ENCODE results near the gene SEMA3A. TPM values are rescaled to one million over a fixed set of nuclear protein-coding genes. Genes with fewer than 3 reads are reported as not detected.
A peak's percentile ranks its signal among the peaks of the same experiment; 100 is the strongest.

SEMA3A gene
- total and polyA plus RNA-seq, 2 experiments from 2014 or later, result 19.8 to 46.4 TPM

GRCh38 chr7:84202855-84203254 lies 8.3 kb upstream of the SEMA3A start:
- H3K27ac ChIP-seq (ENCODE audit: low read depth), result peak overlapping the region; percentile 17
- no peaks in the 10 kb centered on the region for H3K9me2 ChIP-seq (ENCODE audit: insufficient read depth)
- DNase-seq (ENCODE audit: low spot score) (no peak), ATAC-seq (no peak)
- Mint-ChIP-seq H3K27me3 (ENCODE audit: insufficient read depth, low read depth, poor library complexity) (no peaks in the 10 kb centered on the region), H3K9me3 (no peaks in the 10 kb centered on the region), H3K27ac (peak overlapping the region; percentile 92), H3K4me1 (peaks cover 71% of the 10 kb centered on the region), H3K36me3 (ENCODE audit: low read depth) (no peaks in the 10 kb centered on the region), H3K4me3 (no peak overlapping the region)
- no peaks in the 10 kb centered on the region for H3K79me2 ChIP-seq (replicated peaks; ENCODE audit: insufficient read depth)
- H3F3A ChIP-seq (replicated peaks; ENCODE audit: low read depth), result no peaks in the 10 kb centered on the region; the same call in 1 of the 2 replicates
- no peaks in the 10 kb centered on the region for H3K36me3 ChIP-seq (ENCODE audit: insufficient read depth)
- no peak overlapping the region for H3K4me2 ChIP-seq
- H3K27me3 ChIP-seq (ENCODE audit: insufficient read depth), result no peaks in the 10 kb centered on the region
- H2AFZ ChIP-seq, result no peak overlapping the region
- H3K4me3 ChIP-seq, result no peak overlapping the region
- peaks cover 75% of the 10 kb centered on the region for H3K4me1 ChIP-seq (ENCODE audit: insufficient read depth)
- H4K20me1 ChIP-seq (replicated peaks; ENCODE audit: insufficient read depth), result no peaks in the 10 kb centered on the region
- TF ChIP-seq REST (IDR thresholded peaks at IDR 0.05; ENCODE audit: unreplicated experiment) (no peak), EZH2phosphoT487 (IDR thresholded peaks at IDR 0.05; ENCODE audit: unreplicated experiment) (no peak), EZH2 (IDR thresholded peaks at IDR 0.05; ENCODE audit: low read depth, unreplicated experiment) (no peak), ETS1 (IDR thresholded peaks at IDR 0.05) (no peak), STAT1 (IDR thresholded peaks at IDR 0.05; ENCODE audit: unreplicated experiment) (no peak), JUNB (IDR thresholded peaks at IDR 0.05; ENCODE audit: unreplicated experiment) (no peak), CREB1 (CRISPR knock-in tag; IDR thresholded peaks at IDR 0.05; ENCODE audit: low read depth) (no peak), NANOG (IDR thresholded peaks at IDR 0.05; ENCODE audit: borderline replicate concordance) (no peak), ZNF462 (CRISPR knock-in tag; IDR thresholded peaks at IDR 0.05) (no peak), POLR2AphosphoS5 (IDR thresholded peaks at IDR 0.05; ENCODE audit: low read depth) (no peak), ZNF114 (CRISPR knock-in tag; IDR thresholded peaks at IDR 0.05) (no peak), CTCF (conservative IDR thresholded peaks at IDR 0.05; ENCODE audit: low read depth in 2 of 2) (no peak), ZNF331 (CRISPR knock-in tag; IDR thresholded peaks at IDR 0.05; ENCODE audit: low read depth) (no peak)
